Measurements from ENCODE around the gene NDST1.

DNA sequence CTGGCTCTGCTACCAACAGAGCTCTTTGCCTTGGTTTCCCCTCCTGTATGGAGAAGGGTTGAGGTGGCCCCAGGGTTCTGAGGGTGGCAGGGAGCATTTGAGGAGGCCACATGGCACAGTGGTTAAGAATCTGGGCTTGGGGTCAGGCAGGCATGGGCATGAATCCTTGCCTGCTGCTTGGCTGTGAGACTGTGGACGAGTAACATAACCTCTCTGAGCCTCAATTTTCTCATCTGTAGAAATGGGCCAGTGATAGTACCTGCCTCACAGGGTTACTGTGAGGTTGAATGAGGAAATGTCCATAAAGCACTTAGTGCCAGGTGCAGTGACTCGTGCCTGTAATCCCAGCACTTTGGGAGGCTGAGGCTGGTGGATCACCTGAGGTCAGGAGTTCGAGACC, 5.1 kb upstream of the NDST1 start:
- TF ChIP-seq, protein P1, sequence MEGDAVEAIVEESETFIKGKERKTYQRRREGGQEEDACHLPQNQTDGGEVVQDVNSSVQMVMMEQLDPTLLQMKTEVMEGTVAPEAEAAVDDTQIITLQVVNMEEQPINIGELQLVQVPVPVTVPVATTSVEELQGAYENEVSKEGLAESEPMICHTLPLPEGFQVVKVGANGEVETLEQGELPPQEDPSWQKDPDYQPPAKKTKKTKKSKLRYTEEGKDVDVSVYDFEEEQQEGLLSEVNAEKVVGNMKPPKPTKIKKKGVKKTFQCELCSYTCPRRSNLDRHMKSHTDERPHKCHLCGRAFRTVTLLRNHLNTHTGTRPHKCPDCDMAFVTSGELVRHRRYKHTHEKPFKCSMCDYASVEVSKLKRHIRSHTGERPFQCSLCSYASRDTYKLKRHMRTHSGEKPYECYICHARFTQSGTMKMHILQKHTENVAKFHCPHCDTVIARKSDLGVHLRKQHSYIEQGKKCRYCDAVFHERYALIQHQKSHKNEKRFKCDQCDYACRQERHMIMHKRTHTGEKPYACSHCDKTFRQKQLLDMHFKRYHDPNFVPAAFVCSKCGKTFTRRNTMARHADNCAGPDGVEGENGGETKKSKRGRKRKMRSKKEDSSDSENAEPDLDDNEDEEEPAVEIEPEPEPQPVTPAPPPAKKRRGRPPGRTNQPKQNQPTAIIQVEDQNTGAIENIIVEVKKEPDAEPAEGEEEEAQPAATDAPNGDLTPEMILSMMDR (IDR thresholded peaks at IDR 0.05 in 8 of 11, conservative IDR thresholded peaks at IDR 0.05 in 3 of 11), result no peak
- TF ChIP-seq POLR2A (IDR thresholded peaks at IDR 0.05), result no peak

Data from spleen (tissue), 7 donors.